ENCODE results near the gene DPP6. TPM values are rescaled to one million over a fixed set of nuclear protein-coding genes. Genes with fewer than 3 reads are reported as not detected.

Gene DPP6
- polyA plus RNA-seq, 1 donor (not counting 4 experiments of a cell fraction or from before 2014, with no cell fraction given): not detected

DNA sequence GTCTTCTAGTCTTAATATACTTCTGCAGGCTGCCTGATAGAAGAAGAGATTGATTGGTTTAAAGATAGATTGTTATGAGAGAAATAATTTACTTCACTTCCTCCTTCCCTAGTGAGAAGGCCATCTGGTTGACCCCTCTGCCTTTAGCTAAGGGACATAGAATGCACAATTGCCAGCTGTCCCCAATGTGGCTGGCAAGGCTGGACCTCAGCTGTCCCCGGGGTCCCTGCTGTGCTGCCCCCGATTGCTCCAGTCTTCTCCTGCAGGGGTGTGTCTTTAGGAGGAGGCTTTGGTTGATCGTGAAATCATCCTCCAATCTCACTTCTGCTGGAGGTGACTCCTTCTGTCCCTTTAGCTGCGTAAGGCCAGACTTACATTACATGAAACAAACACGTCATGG, 388.5 kb downstream of the DPP6 start:
- FAIRE-seq (no peak), DNase-seq (ENCODE audit: low read depth, low spot score) (no peak)
- Histone ChIP-seq H3K4me3 (ENCODE audit: control insufficient read depth in 2 of 3, extremely low read depth in 1 of 3, insufficient read depth in 2 of 3, low read depth in 1 of 3, low read length in 3 of 3) (no peak overlapping the region), H3K4me2 (ENCODE audit: control insufficient read depth, extremely low read depth, insufficient read depth, low read depth, low read length) (no peak overlapping the region), H3K9me1 (ENCODE audit: control insufficient read depth, extremely low read depth, insufficient read depth, low read length) (no peaks in the 10 kb centered on the region), H3K36me3 (ENCODE audit: control insufficient read depth in 2 of 2, extremely low read depth in 1 of 2, insufficient read depth in 2 of 2, low read length in 2 of 2) (no peaks in the 10 kb centered on the region), H3K9ac (ENCODE audit: control insufficient read depth, extremely low read depth, insufficient read depth, low read length) (no peak overlapping the region), H3K9me3 (ENCODE audit: control insufficient read depth, low read depth, low read length) (peaks cover 4% of the 10 kb centered on the region), H3K4me1 (ENCODE audit: control insufficient read depth, extremely low read depth, insufficient read depth, low read length) (no peaks in the 10 kb centered on the region), H3K27me3 (ENCODE audit: control insufficient read depth, extremely low read depth, insufficient read depth, low read length) (no peaks in the 10 kb centered on the region), H2AFZ (ENCODE audit: control insufficient read depth, low read length) (no peak overlapping the region), H3K79me2 (ENCODE audit: control insufficient read depth, insufficient read depth, low read length) (no peaks in the 10 kb centered on the region), H3K27ac (ENCODE audit: control insufficient read depth, insufficient read depth, low read length) (no peak overlapping the region), H4K20me1 (ENCODE audit: control insufficient read depth, extremely low read depth, insufficient read depth, low read length) (no peaks in the 10 kb centered on the region)
- dilution Hi-C loops (cut with MboI; ENCODE audit: extremely low pct_ligation_motif_present, low sequenced_read_pairs): no loop called here
- no peak for TF ChIP-seq EZH2 (IDR thresholded peaks at IDR 0.05; ENCODE audit: low read length)
- TF ChIP-seq, protein P1, sequence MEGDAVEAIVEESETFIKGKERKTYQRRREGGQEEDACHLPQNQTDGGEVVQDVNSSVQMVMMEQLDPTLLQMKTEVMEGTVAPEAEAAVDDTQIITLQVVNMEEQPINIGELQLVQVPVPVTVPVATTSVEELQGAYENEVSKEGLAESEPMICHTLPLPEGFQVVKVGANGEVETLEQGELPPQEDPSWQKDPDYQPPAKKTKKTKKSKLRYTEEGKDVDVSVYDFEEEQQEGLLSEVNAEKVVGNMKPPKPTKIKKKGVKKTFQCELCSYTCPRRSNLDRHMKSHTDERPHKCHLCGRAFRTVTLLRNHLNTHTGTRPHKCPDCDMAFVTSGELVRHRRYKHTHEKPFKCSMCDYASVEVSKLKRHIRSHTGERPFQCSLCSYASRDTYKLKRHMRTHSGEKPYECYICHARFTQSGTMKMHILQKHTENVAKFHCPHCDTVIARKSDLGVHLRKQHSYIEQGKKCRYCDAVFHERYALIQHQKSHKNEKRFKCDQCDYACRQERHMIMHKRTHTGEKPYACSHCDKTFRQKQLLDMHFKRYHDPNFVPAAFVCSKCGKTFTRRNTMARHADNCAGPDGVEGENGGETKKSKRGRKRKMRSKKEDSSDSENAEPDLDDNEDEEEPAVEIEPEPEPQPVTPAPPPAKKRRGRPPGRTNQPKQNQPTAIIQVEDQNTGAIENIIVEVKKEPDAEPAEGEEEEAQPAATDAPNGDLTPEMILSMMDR (optimal IDR thresholded peaks at IDR 0.05 in 1 of 3, IDR thresholded peaks at IDR 0.05 in 1 of 3, conservative IDR thresholded peaks at IDR 0.05 in 1 of 3; ENCODE audit: extremely low read depth in 1 of 3, insufficient read depth in 2 of 3, low read length in 3 of 3): no peak

DNA sequence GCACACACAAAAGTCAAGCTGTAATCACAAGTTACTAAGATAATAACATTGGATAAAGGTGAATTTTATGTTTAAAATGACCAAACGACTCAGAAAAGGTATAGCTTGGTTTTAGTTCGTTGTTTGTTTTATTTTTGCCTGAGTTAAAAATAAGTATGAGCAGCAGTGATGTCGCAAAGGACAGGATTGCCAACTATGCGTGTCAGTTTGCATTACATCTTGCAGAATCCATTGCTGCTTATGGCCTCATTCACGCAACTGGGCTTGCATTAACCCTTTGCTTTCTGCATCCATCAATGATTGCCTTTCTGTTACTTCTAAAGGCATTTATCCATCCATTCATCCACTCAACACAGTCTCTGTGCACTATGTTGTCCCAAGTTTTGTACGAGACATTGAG, 389.6 kb downstream of the DPP6 start:
- FAIRE-seq (no peak), DNase-seq (ENCODE audit: low read depth, low spot score) (no peak)
- Histone ChIP-seq H3K9me1 (ENCODE audit: control insufficient read depth, extremely low read depth, insufficient read depth, low read length) (no peaks in the 10 kb centered on the region), H3K9me3 (ENCODE audit: control insufficient read depth, low read depth, low read length) (peaks cover 3% of the 10 kb centered on the region), H3K9ac (ENCODE audit: control insufficient read depth, extremely low read depth, insufficient read depth, low read length) (no peak overlapping the region), H3K27me3 (ENCODE audit: control insufficient read depth, extremely low read depth, insufficient read depth, low read length) (no peaks in the 10 kb centered on the region), H3K4me3 (ENCODE audit: control insufficient read depth in 2 of 3, extremely low read depth in 1 of 3, insufficient read depth in 2 of 3, low read depth in 1 of 3, low read length in 3 of 3) (no peak overlapping the region), H3K79me2 (ENCODE audit: control insufficient read depth, insufficient read depth, low read length) (no peaks in the 10 kb centered on the region), H3K27ac (ENCODE audit: control insufficient read depth, insufficient read depth, low read length) (no peak overlapping the region), H3K4me1 (ENCODE audit: control insufficient read depth, extremely low read depth, insufficient read depth, low read length) (no peaks in the 10 kb centered on the region), H2AFZ (ENCODE audit: control insufficient read depth, low read length) (no peak overlapping the region), H3K36me3 (ENCODE audit: control insufficient read depth in 2 of 2, extremely low read depth in 1 of 2, insufficient read depth in 2 of 2, low read length in 2 of 2) (no peaks in the 10 kb centered on the region), H3K4me2 (ENCODE audit: control insufficient read depth, extremely low read depth, insufficient read depth, low read depth, low read length) (no peak overlapping the region), H4K20me1 (ENCODE audit: control insufficient read depth, extremely low read depth, insufficient read depth, low read length) (no peaks in the 10 kb centered on the region)
- dilution Hi-C loops (cut with MboI; ENCODE audit: extremely low pct_ligation_motif_present, low sequenced_read_pairs): no loop called here
- no peak for TF ChIP-seq EZH2 (IDR thresholded peaks at IDR 0.05; ENCODE audit: low read length)
- TF ChIP-seq, protein P1 (optimal IDR thresholded peaks at IDR 0.05 in 1 of 3, IDR thresholded peaks at IDR 0.05 in 1 of 3, conservative IDR thresholded peaks at IDR 0.05 in 1 of 3; ENCODE audit: extremely low read depth in 1 of 3, insufficient read depth in 2 of 3, low read length in 3 of 3): no peak

Data from keratinocyte (primary cell).